SU-DHL-6 (cell line): ENCODE measurements around the gene DAAM2.

Experiments
- H2AFZ ChIP-seq: fragments of 200-600 bp; sonication (generic); 2 replicates; pipeline ENCODE4 v1.6.1; 2014; ENCODE audit warnings: low read depth, mild to moderate bottlenecking, moderate library complexity, mixed read lengths, antibody characterized with exemption, low read length; ENCODE audit not compliant: severe bottlenecking
- H3F3A ChIP-seq: fragments of 200-600 bp; shearing (Covaris generic); 2 replicates; pipeline ENCODE4 v1.6.0; 2016; ENCODE audit warnings: antibody characterized with exemption, mild to moderate bottlenecking; ENCODE audit not compliant: insufficient read depth
- H3K27ac ChIP-seq: fragments of 200-600 bp; sonication (generic); 2 replicates; pipeline ENCODE4 v1.5.1; 2016; ENCODE audit warnings: low read depth, mild to moderate bottlenecking, low read length, moderate library complexity, mixed read lengths
- H3K27me3 ChIP-seq: fragments of 200-600 bp; sonication (generic), shearing (Covaris generic); 2 replicates; pipeline ENCODE4 v1.6.0; 2014; ENCODE audit warnings: mild to moderate bottlenecking, low read length
- H3K36me3 ChIP-seq: fragments of 200-600 bp; sonication (generic); 2 replicates; pipeline ENCODE4 v1.6.1; 2014; ENCODE audit warnings: mild to moderate bottlenecking, low read length, mixed read lengths
- H3K4me2 ChIP-seq: fragments of 300-600, 200-600 bp; shearing (Covaris generic), sonication (generic); 2 replicates; pipeline ENCODE4 v1.6.0; 2014; ENCODE audit warnings: low read length, low read depth, mild to moderate bottlenecking; ENCODE audit not compliant: poor library complexity, severe bottlenecking
- H3K4me3 ChIP-seq: fragments of 200-600 bp; sonication (generic); 2 replicates; pipeline ENCODE4 v1.5.1; 2014; ENCODE audit warnings: antibody characterized with exemption, low read length, mild to moderate bottlenecking, mixed read lengths; ENCODE audit not compliant: insufficient read depth, poor library complexity, severe bottlenecking
- H3K79me2 ChIP-seq: fragments of 200-600 bp; sonication (generic); 2 replicates; pipeline ENCODE4 v1.6.1; 2014; ENCODE audit warnings: mild to moderate bottlenecking, low read length, moderate library complexity; ENCODE audit not compliant: insufficient read depth
- H3K9ac ChIP-seq: fragments of 200-600 bp; sonication (generic); 2 replicates; pipeline ENCODE4 v1.7.0; 2014; ENCODE audit warnings: mild to moderate bottlenecking, low read length
- H3K9me2 ChIP-seq: fragments of 200-600 bp; sonication (generic); replicated peaks from 2 replicates; pipeline ENCODE4 v1.6.1; 2014; ENCODE audit warnings: low read length; ENCODE audit not compliant: insufficient read depth
- H3K9me3 ChIP-seq: fragments of 200-600 bp; sonication (generic); 2 replicates; pipeline ENCODE4 v1.6.1; 2014; ENCODE audit warnings: low read length, mixed read lengths; ENCODE audit not compliant: insufficient read depth
- H4K20me1 ChIP-seq: fragments of 200-600 bp; sonication (generic); 2 replicates; pipeline ENCODE4 v1.6.1; 2014; ENCODE audit warnings: low read depth, mild to moderate bottlenecking, antibody characterized with exemption, low read length, moderate library complexity, mixed read lengths
- CTCF ChIP-seq: fragments of 200-600 bp; sonication (generic); IDR thresholded peaks from one replicate; pipeline ENCODE4 v1.5.1; 2017; ENCODE audit warnings: antibody characterized with exemption, mild to moderate bottlenecking, low read length, moderate library complexity; ENCODE audit not compliant: insufficient read depth, poor library complexity, severe bottlenecking
- EZH2phosphoT487 ChIP-seq: fragments of 200-600 bp; sonication (generic), shearing (Covaris generic); conservative IDR thresholded peaks from 2 replicates; pipeline ENCODE4 v1.6.1; 2018; ENCODE audit warnings: mild to moderate bottlenecking, antibody characterized with exemption, low read length, moderate library complexity, mixed read lengths

The DAAM2 gene

GRCh38 chr6:39910744-39911143 is 118.6 kb downstream of the DAAM2 start:
- Histone ChIP-seq H3K36me3 (no peaks in the 10 kb centered on the region), H3K4me2 (no peak overlapping the region), H3K9ac (no peak overlapping the region), H3K27me3 (no peaks in the 10 kb centered on the region), H3K9me2 (no peaks in the 10 kb centered on the region), H3F3A (no peaks in the 10 kb centered on the region), H3K4me3 (no peak overlapping the region), H3K9me3 (no peaks in the 10 kb centered on the region), H4K20me1 (no peaks in the 10 kb centered on the region), H3K27ac (no peak overlapping the region), H2AFZ (no peak overlapping the region), H3K79me2 (no peaks in the 10 kb centered on the region)
- TF ChIP-seq EZH2phosphoT487 (no peak), CTCF (no peak)

GRCh38 chr6:39911513-39912125 is 119.4 kb downstream of the DAAM2 start:
- no peaks in the 10 kb centered on the region for H4K20me1 ChIP-seq

GRCh38 chr6:39912446-39912845 is 120.3 kb downstream of the DAAM2 start:
- Histone ChIP-seq H3K4me3 (no peak overlapping the region), H2AFZ (no peak overlapping the region), H3K9ac (no peak overlapping the region), H3K9me2 (no peaks in the 10 kb centered on the region), H3K27me3 (no peaks in the 10 kb centered on the region), H3K9me3 (no peaks in the 10 kb centered on the region), H3K36me3 (no peaks in the 10 kb centered on the region), H3K79me2 (no peaks in the 10 kb centered on the region), H4K20me1 (no peaks in the 10 kb centered on the region), H3K4me2 (no peak overlapping the region), H3F3A (no peaks in the 10 kb centered on the region), H3K27ac (no peak overlapping the region)
- TF ChIP-seq EZH2phosphoT487 (no peak), CTCF (no peak)

More at GRCh38 chr6:39911513-39912125, 119.4 kb downstream of the DAAM2 start:
- Histone ChIP-seq H3K36me3 (no peaks in the 10 kb centered on the region), H3K4me3 (no peak overlapping the region), H3K27ac (no peak overlapping the region), H3K27me3 (no peaks in the 10 kb centered on the region), H2AFZ (no peak overlapping the region), H3K9me3 (no peaks in the 10 kb centered on the region), H3K9ac (no peak overlapping the region), H3K9me2 (no peaks in the 10 kb centered on the region), H3F3A (no peaks in the 10 kb centered on the region), H3K79me2 (no peaks in the 10 kb centered on the region), H3K4me2 (no peak overlapping the region)
- TF ChIP-seq EZH2phosphoT487 = no peak
- no peak for TF ChIP-seq CTCF
